Dermis microvascular lymphatic vessel endothelial cell (primary cell): ENCODE measurements around the gene FMNL2. TPM values are rescaled to one million over a fixed set of nuclear protein-coding genes. Genes with fewer than 3 reads are reported as not detected.

Source experiments
- DNase-seq, 2 donors: peaks; one replicate each; pipeline versions ENCODE4 v3.0.0 to v3.0.0-alpha.2; 2010; ENCODE audit warnings: low read depth in 2 of 2
- total RNA-seq: library from RNA; depleted of rRNA; stranded (reverse); fragments of >200 nt; gene quantifications from 2 replicates; pipeline ENCODE4 v1.2.1, GENCODE V29; 2014

The FMNL2 gene
- total RNA-seq, 1 donor from 2014 or later, result 29.0 TPM

- DNase-seq, result no peak
Observed at GRCh38 chr2:152425765-152426727, 91.1 kb downstream of the FMNL2 start.

GRCh38 chr2:152426801-152427200, 91.8 kb downstream of the FMNL2 start:
- DNase-seq, result no peak

- DNase-seq, result no peak
Observed at GRCh38 chr2:152427902-152428301, 92.9 kb downstream of the FMNL2 start.

GRCh38 chr2:152428800-152429582, 94.0 kb downstream of the FMNL2 start:
- no peak for DNase-seq

- no peak for DNase-seq
Observed at GRCh38 chr2:152430876-152431275, 95.9 kb downstream of the FMNL2 start.

GRCh38 chr2:152431370-152432098, 96.6 kb downstream of the FMNL2 start:
- no peak for DNase-seq

- DNase-seq, result peak; percentile 49 to 50
Observed at GRCh38 chr2:152432206-152432653, 97.3 kb downstream of the FMNL2 start.

GRCh38 chr2:152432765-152433164, 97.8 kb downstream of the FMNL2 start:
- no peak for DNase-seq

GRCh38 chr2:152433289-152433688, 98.3 kb downstream of the FMNL2 start:
- DNase-seq, result no peak

GRCh38 chr2:152433791-152434190, 98.8 kb downstream of the FMNL2 start:
- no peak for DNase-seq

GRCh38 chr2:152434395-152435182, 99.6 kb downstream of the FMNL2 start:
- no peak for DNase-seq

- DNase-seq, result no peak
Observed at GRCh38 chr2:152436148-152436547, 101.2 kb downstream of the FMNL2 start.

GRCh38 chr2:152437276-152438108, 102.5 kb downstream of the FMNL2 start:
- DNase-seq, result no peak

- no peak for DNase-seq
Observed at GRCh38 chr2:152440049-152440448, 105.1 kb downstream of the FMNL2 start.

GRCh38 chr2:152440460-152440859, 105.5 kb downstream of the FMNL2 start:
- no peak for DNase-seq

- no peak for DNase-seq
Observed at GRCh38 chr2:152441961-152442360, 107.0 kb downstream of the FMNL2 start.

GRCh38 chr2:152443771-152444170, 108.8 kb downstream of the FMNL2 start:
- DNase-seq, result no peak

- DNase-seq, result no peak
Observed at GRCh38 chr2:152444448-152444847, 109.5 kb downstream of the FMNL2 start.

GRCh38 chr2:152445375-152445774, 110.4 kb downstream of the FMNL2 start:
- DNase-seq, result no peak

- peak in 1 of 2 donors; percentile 62 for DNase-seq
Observed at GRCh38 chr2:152445791-152446201, 110.8 kb downstream of the FMNL2 start.
